GM19372 (cell line): ENCODE measurements around the gene CLSTN2.
A peak's percentile ranks its signal among the peaks of the same experiment; 100 is the strongest.

Source experiments
- ATAC-seq: cut with Tn5 transposase; IDR thresholded peaks from one replicate; pipeline ENCODE4 v1.9.1; 2021; ENCODE audit warnings: mild to moderate bottlenecking, low read depth, moderate library complexity; ENCODE audit not compliant: unreplicated experiment

The CLSTN2 gene

DNA sequence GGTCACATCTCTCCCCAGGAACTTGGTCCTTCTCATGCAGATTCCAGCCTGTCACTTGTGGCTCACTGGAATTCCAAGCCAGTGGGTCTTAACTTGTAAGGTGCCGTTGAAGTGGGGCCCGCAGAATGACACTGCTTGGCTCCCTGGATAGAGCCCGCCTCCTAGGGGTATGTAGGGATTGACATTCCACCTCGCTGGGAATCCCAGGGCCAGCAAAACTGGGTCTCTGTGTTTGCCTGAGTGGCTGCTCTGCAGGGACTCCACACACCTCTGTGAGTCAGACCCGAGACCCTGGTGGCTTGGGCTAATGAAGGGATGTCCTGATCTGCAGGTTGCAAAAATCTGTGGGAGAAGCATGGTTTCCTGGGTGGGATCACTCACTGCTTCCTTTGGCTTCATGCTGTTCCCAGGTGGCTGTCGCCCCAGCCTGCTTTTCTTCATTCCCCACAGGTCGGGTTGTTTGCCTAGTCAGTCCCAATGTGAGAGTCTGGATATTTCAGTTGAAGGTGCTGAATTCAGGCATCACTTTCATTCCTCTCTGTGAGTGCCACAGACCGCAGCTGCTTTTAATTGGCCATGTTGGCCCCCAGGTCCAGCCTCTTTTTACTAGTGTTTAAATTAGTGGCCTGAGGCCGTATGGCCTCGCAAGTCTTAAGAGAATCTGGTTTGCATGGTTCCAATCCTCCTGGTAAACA is 586.9 kb downstream of the CLSTN2 start:
- no peak for ATAC-seq

- no peak for ATAC-seq
Measured at GRCh38 chr3:140522653-140523380, 587.8 kb downstream of the CLSTN2 start.

DNA sequence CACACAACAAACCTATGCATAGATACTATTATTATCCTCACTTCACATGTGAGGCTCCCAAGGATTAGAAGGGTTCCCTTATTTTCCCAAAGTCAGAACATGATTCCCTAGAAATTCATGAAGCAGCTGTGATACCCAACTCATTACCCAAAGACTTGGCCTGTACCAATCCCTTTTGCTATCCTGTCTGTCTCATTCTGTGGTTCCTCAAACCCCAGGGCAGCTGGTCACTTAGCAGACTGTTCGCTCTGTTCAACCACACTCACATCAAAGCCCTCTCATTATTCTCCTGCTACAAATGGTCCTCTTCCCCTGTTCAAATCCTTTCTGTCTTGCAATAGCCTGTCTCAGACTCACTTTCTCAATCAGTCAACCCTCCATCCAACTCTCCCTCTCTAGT is 588.6 kb downstream of the CLSTN2 start:
- no peak for ATAC-seq

DNA sequence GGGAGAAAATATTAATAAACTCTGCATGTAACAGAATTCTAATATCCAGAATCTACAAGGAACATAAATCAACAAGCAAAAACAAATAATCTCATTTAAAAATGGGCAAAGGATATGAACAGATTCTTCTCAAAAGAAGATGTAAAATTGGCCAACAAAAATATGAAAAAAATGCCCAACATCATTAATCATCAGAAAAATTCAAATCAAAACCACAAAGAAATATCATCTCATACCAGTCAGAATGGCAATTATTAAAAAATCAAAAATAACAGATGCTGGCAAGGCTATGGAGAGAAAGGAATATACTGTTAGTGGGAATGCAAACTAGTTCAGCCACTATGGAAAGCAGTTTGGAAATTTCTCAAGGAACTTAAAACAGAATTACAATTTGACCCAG is 592.2 kb downstream of the CLSTN2 start:
- no peak for ATAC-seq

DNA sequence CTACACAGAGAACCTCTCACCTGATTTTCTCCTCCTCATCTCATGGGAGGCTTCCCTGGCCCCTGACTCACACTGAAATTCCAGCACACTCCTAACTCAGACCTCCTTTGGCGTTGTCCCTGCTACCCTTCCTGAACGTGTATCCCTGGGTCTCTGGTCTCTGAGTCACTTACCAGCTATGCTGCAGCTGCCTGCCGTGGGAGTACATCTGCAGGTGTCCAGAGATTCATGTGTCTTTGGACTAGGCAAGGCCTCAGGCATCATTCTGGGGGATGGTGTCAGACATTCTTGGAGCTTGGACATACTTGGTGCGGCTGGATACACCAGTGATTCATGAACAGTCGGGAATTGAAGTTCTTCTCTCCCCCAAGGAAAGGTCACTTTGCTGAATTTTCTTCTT is 594.1 kb downstream of the CLSTN2 start:
- ATAC-seq, result no peak

DNA sequence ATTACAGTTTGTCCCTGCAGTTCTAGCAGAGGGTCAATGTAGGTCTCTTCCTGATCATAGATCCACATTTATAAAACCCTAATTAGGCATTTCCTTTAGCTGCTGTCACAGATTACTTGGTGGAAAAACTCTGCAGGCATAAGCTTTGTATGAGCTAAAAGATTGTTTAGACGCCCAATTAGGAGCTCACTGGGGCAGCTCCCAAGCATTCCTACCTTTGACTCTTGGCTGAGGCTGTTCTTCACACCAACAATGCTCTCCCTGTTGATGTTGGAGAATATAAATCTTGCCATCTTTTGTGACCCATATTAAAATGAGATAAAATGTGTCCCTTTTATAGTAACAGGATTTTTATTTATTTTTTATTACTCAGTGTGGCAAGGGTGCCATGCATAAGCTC is 594.6 kb downstream of the CLSTN2 start:
- ATAC-seq, result no peak

- ATAC-seq, result no peak
Measured at GRCh38 chr3:140530131-140530530, 595.1 kb downstream of the CLSTN2 start.

GRCh38 chr3:140530603-140531002 is 595.6 kb downstream of the CLSTN2 start:
- no peak for ATAC-seq

GRCh38 chr3:140532793-140533330 is 597.9 kb downstream of the CLSTN2 start:
- no peak for ATAC-seq

GRCh38 chr3:140536926-140537726 is 602.1 kb downstream of the CLSTN2 start:
- ATAC-seq, result no peak

DNA sequence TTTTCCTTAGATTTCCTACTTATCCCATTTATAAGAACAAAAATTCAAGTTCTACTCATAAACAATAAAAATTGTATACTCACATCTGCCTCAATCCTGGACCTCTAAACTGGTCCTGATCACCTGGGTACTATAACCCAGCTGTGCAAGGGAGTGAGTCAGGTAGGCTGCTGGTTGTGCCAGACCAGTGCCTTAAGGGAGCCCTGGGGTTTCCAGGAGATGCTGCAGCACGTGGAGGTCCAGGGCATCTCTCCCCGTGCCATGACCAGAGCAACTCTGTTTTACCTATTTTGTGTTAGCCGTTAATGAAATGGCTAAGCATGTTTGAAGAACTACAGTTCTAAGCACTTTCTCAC is 602.7 kb downstream of the CLSTN2 start:
- no peak for ATAC-seq

DNA sequence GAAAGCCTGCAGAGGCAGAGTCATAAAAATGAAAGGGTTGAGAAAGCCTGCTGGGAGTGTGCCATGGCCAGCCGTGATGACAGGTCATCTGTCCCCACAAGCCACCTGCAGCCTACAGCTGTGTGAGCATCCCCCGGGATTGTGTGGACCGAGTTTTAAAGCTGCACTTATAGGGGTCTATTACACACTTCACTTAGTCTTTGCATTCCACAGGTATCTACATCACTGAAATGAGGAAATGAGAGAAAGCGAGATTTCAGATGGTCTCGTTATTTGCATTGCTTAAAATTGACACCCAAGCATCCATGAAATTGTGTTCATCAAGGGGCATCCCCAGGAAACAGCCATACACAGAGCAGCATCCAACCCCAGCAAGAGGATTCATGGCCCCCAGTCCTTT is 605.3 kb downstream of the CLSTN2 start:
- peak; percentile 72 for ATAC-seq

GRCh38 chr3:140541975-140542653 is 607.1 kb downstream of the CLSTN2 start:
- ATAC-seq, result no peak

DNA sequence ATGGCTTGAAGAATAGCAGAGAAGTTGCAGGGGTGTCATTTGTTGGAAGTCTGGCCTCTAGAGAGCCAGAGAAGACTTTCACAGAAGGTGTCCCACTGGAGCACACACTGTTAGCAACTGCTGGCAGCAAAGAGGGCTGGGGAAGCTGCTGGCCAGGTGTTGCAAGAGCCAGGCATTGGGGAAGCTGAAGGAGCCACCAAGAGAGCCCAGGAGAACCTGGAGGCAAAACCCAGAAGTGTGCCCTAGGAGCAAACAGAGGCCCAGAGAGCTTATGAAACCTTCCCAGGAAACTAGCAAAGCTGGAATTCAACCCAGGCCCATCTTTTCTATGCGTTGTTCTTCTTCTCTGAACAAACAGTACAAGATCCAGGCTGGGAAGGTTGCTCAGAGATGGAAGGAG is 610.2 kb downstream of the CLSTN2 start:
- no peak for ATAC-seq

DNA sequence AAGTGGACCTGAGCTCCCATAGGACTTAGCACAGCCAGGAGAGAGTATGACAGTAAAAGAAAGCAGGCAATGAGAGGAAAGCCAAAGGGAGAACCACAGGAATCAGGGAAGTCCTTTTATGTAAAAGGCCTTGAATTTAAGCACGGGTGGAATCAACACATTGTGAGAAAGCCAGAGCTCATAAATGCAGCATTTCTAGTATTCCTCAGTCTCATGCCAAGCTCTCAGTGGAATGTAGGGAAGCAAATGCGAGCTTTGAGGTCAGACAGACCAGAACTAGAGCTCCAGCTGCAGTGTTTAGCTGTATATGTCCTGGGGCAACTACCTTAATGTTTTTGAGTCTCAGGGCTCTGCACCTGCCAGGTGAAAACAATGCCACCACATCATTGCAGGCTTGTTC is 610.8 kb downstream of the CLSTN2 start:
- ATAC-seq, result no peak

DNA sequence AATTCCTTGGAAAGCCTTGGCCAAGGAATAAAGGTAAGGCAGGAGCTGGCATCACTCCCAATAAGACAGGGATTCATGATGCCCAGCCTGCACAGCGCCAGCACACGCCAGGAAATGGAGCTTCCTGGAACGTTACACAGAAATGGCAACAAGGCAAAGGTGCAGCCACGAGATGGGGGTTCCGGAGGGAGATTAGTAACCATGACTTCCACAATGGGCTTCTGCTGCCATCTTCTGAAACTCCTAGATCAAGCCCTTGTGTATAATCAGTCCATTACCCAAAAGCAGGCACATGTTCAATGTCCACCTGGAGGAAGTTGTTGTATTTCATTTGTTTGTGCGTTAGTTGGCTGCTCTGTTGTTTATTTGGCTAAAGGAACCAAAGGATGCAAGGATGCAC is 611.7 kb downstream of the CLSTN2 start:
- ATAC-seq, result no peak

- ATAC-seq, result no peak
Measured at GRCh38 chr3:140552403-140552802, 617.4 kb downstream of the CLSTN2 start.

DNA sequence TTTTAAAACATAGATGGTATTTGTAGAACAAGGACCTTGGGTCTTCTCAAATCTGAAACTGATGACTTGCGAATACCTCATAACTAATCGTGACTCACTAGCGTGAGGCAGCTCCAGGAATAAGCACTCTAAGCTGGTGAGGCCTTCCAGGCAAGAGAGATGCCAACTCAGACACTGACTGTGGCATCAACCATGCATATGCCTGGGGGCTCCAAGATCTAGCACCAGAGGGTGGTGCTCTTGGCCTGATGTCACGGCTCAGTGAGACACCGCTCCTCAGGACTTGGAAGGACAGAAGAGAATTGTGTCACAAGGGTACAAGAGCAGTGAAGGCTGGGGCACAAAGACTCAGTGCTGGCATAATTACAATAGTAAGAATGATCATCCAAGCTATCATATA is 617.9 kb downstream of the CLSTN2 start:
- no peak for ATAC-seq

DNA sequence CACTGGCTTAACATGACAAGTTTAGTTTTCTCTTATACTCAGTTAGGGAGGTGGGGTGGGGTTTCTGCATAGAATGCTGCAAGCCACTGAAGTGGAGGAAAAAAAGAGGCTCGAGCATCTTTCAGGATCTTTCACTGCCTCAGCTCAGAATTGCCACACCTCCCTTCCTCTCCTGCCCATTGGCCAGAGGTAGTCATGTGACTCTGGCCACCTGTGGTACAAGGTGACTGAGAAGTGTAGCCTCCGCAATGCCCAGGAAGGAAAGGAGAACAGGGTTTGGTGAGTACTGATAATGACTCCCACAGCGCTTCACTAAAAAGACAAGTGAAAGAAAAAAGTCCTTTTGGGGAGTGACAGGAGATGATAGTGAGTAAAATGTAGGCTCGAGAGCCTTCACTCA is 618.6 kb downstream of the CLSTN2 start:
- no peak for ATAC-seq

DNA sequence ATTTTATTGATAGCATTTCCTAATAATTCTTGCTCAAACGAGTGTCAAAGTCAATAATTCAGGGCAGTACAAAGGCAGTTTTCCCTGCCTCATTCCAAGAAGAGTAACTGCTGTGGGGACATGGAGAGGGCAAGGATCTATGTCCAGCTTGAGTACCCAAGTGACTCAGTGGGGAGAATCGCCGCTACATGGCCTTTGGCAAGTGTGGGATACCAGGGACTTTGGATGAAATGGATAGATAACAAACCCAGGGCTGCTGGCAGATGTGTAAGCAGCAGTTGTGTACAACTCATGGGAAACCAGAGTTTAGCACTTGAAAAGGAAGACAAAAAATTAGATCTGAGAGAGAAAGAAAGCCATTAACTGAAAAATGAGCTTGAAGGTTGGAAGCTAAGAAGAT is 620.7 kb downstream of the CLSTN2 start:
- ATAC-seq, result no peak

DNA sequence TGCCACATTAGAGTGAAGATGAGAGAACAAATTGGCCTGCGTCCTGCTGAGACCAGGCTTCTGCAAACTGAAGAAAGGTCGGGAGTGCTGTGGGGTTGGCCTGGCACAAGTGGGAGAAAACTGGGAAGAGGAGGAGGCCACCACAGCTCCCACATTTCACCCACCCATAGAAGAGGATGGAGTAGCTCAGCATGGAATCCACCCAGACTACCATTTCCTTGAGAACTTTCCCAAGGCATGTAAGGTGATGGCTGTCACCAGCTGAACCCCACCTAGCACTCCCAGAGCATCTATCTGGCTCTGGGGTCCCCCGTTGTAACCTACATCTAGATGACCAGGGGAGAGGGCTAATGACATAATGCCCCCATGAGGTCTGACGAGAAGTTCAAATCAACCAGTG is 622.5 kb downstream of the CLSTN2 start:
- ATAC-seq, result no peak
